ENCODE measurements around the gene DNM3. TPM values are rescaled to one million over a fixed set of nuclear protein-coding genes. Genes with fewer than 3 reads are reported as not detected.

DNM3 gene
- total RNA-seq, 1 experiment from 2014 or later, result 2.7 TPM

- Histone ChIP-seq H3K4me2 (ENCODE audit: insufficient read depth, insufficient read length, low read length) (no peak overlapping the region), H4K5ac (ENCODE audit: insufficient read length, low read depth, low read length) (no peak overlapping the region), H2BK15ac (ENCODE audit: low read depth, low read length) (no peak overlapping the region), H3K79me2 (ENCODE audit: insufficient read depth, low read length) (no peaks in the 10 kb centered on the region), H2BK5ac (ENCODE audit: insufficient read length, low read length) (no peak overlapping the region), H3K23me2 (ENCODE audit: insufficient read length, low read depth, low read length, poor library complexity, severe bottlenecking) (no peaks in the 10 kb centered on the region), H3K79me1 (ENCODE audit: insufficient read depth, low read depth, low read length, poor library complexity, severe bottlenecking) (no peaks in the 10 kb centered on the region), H2BK120ac (ENCODE audit: low read depth, low read length, poor library complexity, severe bottlenecking) (no peak overlapping the region), H4K91ac (ENCODE audit: insufficient read length, low read depth, low read length) (no peak overlapping the region), H2AK5ac (ENCODE audit: insufficient read length, low read length) (no peak overlapping the region), H2BK20ac (ENCODE audit: low read depth, low read length, poor library complexity, severe bottlenecking) (no peak overlapping the region), H3K23ac (ENCODE audit: insufficient read length, low read depth, low read length) (no peak overlapping the region), H2BK12ac (ENCODE audit: insufficient read length, low read depth, low read length) (no peak overlapping the region), H3K18ac (ENCODE audit: insufficient read length, low read depth, low read length) (no peak overlapping the region), H3K9ac (ENCODE audit: extremely low read depth, insufficient read length, low read length) (no peak overlapping the region), H3K14ac (ENCODE audit: insufficient read depth, low read length) (no peak overlapping the region), H3K4ac (ENCODE audit: low read depth, low read length) (no peak overlapping the region), H3K4me1 (ENCODE audit: insufficient read depth, low read length) (no peaks in the 10 kb centered on the region; the same call in 1 of the 2 replicates), H4K20me1 (ENCODE audit: control insufficient read depth, insufficient read depth, insufficient read length) (no peaks in the 10 kb centered on the region), H3K56ac (ENCODE audit: insufficient read length, low read depth, low read length) (no peak overlapping the region), H3K27ac (ENCODE audit: insufficient read length, low read depth, low read length) (no peak overlapping the region), H3T11ph (ENCODE audit: low read length) (no peak overlapping the region), H3K9me3 (ENCODE audit: control insufficient read depth, low read depth, low read length) (no peaks in the 10 kb centered on the region), H2AFZ (ENCODE audit: low read length) (no peak overlapping the region), H4K8ac (replicated peaks; ENCODE audit: insufficient read length, low read depth, low read length) (no peak overlapping the region), H3K27me3 (ENCODE audit: insufficient read depth, low read length) (no peaks in the 10 kb centered on the region)
- Mint-ChIP-seq H3K4me3 (no peak overlapping the region), H3K4me1 (peaks cover 24 to 32% of the 10 kb centered on the region in 2 experiments), H3K27ac (no peak overlapping the region), H3K27me3 (ENCODE audit: low read depth) (no peaks in the 10 kb centered on the region), H3K36me3 (ENCODE audit: insufficient read depth in 1 of 3, low read depth in 3 of 3) (no peaks in the 10 kb centered on the region), H3K9me3 (no peaks in the 10 kb centered on the region)
- DNase-seq, result no peak
- TF ChIP-seq CTCF (conservative IDR thresholded peaks at IDR 0.05), result no peak
- WGBS (ENCODE audit: extremely low coverage, insufficient read length, low lambda C conversion rate), result no CpG with 5 or more reads among the region's 8 CpGs
Measured at GRCh38 chr1:172388490-172388889, 547.2 kb downstream of the DNM3 start.
